Fibroblast of the aortic adventitia (primary cell): ENCODE measurements around the gene DECR2. TPM values are rescaled to one million over a fixed set of nuclear protein-coding genes. Genes with fewer than 3 reads are reported as not detected.
A peak's percentile ranks its signal among the peaks of the same experiment; 100 is the strongest.
"Not testable (repeated sequence)": the region's sequence is repeated elsewhere in the genome, so short reads cannot be mapped to it uniquely, and the experiment has no call there.

Experiments used
- DNase-seq: peaks from one replicate; pipeline ENCODE4 v3.0.0-alpha.2; 2010; ENCODE audit warnings: low read depth
- H3K4me3 ChIP-seq: 2 replicates; pipeline ENCODE4 v1.5.1; 2011; ENCODE audit warnings: low read depth, mild to moderate bottlenecking, control low read depth, low read length, moderate library complexity
- total RNA-seq: library from RNA; depleted of rRNA; stranded (reverse); fragments of >200 nt; gene quantifications from 2 replicates; pipeline ENCODE4 v1.2.3, GENCODE V29; 2012; ENCODE audit warnings: low replicate concordance
- TF ChIP-seq, protein P1 (sequence below): IDR thresholded peaks from 2 replicates; pipeline ENCODE4 v1.5.1; 2011; ENCODE audit warnings: mild to moderate bottlenecking, low read length, control low read depth, inconsistent platforms; ENCODE audit not compliant: insufficient read depth

The DECR2 gene
- total RNA-seq, 1 donor, result 8.1 TPM

DNA sequence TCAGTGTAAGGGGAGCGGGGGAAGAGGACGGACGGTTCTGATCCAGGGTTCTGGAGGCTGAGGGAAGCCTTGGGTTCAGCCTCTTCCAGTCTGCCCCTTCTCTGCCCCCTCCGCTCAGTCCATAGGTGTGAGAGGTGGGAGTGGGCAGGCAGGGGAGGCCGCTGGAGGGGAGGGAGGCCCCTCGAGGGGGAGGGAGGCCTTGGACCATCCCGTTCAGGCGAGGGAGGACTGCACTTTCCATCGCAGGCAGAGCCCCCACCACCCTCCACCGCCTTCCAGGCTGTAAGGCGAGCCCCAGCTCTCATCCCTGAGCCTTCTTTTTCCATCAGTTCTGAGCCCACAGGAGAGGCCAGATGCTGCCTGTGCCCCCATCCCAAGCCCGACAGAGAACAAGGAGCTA is 44.9 kb upstream of the DECR2 start:
- DNase-seq, result no peak
- TF ChIP-seq, protein P1, sequence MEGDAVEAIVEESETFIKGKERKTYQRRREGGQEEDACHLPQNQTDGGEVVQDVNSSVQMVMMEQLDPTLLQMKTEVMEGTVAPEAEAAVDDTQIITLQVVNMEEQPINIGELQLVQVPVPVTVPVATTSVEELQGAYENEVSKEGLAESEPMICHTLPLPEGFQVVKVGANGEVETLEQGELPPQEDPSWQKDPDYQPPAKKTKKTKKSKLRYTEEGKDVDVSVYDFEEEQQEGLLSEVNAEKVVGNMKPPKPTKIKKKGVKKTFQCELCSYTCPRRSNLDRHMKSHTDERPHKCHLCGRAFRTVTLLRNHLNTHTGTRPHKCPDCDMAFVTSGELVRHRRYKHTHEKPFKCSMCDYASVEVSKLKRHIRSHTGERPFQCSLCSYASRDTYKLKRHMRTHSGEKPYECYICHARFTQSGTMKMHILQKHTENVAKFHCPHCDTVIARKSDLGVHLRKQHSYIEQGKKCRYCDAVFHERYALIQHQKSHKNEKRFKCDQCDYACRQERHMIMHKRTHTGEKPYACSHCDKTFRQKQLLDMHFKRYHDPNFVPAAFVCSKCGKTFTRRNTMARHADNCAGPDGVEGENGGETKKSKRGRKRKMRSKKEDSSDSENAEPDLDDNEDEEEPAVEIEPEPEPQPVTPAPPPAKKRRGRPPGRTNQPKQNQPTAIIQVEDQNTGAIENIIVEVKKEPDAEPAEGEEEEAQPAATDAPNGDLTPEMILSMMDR, result no peak
- no peak overlapping the region for H3K4me3 ChIP-seq

DNA sequence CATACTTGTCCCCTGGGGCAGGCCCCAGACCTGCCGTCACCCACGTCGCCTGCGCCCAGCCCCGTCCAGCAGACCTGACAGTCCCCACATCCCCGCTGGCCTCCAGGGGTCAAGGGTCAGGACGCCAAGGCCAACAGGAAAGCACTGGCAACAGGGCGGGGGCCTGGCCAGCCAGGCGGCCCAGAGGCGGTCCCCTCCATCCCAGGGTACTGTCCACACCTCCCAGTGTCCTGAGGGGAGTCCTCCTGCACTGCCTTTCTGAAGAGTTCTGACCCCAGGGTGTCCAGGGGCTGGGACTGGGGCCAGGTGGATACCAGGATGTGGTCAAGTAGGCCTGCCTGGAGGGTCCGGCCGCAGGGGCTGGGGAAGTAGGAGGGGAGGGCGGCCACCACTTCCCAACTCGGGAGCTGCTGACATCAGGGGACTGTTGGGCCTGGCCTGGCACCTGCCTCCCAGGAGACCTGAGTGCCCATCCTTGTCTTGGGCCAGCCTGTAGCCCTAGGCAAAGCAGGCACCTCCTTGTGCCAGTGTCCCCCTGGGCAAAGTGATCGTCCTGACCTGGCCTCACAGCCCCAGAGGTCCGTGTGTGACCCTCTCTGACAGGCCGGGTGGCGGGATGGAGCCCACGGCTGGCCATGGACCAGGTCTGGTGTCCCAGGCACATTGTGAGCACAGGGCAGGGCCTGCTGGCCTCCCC is 42.5 kb upstream of the DECR2 start:
- H3K4me3 ChIP-seq, result no peak overlapping the region
- no peak for DNase-seq
- TF ChIP-seq, protein P1, result no peak

DNA sequence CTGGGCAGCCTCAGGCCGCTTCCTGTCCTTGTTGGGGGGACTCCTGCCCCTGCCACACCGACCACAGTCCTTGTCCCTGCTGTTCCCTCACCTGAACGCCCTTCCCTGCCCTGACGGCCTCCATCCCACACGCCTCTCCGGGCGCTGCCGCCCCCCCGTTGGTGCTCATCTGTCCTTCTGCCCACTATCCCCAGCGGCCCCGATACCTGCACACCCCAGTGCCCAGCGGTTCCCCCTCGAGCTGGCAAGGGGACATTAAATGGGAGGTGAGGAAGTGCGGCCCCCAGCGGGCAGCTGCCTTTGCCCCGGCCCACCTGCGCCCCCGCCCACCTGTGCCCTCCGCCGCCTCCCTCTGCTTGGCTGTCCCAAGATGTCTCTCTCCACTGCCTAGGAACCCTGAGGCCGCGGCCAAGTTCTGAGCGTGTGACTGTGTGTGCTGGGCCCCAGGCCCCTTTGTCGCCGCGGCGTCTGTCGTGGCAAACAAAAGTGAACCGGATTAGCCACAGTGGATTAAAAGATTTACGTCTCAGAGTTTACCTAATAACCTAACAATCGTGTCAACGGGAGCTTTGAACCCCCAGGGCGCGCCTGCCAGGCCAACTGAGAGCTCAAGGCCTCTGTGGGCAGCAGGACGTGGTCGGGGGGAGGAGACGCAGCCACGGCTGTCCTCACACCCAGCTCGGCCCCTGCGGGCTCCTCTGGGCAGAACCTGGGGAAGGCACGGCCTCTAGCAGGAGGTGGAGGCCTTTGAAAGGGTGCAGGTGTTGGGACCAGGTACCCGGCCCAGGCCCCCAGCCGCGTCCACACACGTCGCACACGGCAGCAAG is 41.6 kb upstream of the DECR2 start:
- TF ChIP-seq, protein P1, result no peak
- DNase-seq, result no peak
- H3K4me3 ChIP-seq, result no peak overlapping the region

DNA sequence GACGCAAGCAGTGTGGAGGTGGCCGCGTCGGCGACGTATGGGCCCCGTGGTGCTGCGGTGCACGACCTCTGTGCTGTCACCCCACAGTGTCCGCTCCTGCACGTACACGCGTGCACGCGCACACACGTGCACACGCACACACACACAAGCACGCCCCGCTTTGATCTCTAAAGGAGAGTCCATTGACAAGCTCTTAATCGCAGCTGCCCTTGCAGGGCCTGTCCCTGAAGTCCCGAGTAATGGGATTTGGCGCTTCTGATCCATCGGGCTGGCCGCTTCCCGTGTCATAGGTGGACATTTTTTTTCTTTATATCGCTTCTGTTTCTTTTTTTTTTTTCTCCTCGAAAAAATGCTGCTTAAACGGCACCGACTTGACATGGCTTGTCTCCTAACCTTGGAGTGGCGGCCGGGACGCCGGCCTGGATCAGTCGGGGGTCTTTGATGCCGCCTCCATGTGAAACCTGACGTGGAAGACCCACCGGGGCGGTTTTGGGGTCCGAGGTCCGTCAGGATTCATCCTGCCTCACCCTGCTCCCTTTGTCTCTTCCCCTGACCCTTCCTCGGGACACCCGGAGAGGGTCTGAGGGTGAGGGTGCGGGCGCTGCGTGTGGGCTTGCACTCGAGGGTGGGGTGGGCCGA is 40.9 kb upstream of the DECR2 start:
- no peak overlapping the region for H3K4me3 ChIP-seq
- DNase-seq, result no peak
- TF ChIP-seq, protein P1, result no peak

DNA sequence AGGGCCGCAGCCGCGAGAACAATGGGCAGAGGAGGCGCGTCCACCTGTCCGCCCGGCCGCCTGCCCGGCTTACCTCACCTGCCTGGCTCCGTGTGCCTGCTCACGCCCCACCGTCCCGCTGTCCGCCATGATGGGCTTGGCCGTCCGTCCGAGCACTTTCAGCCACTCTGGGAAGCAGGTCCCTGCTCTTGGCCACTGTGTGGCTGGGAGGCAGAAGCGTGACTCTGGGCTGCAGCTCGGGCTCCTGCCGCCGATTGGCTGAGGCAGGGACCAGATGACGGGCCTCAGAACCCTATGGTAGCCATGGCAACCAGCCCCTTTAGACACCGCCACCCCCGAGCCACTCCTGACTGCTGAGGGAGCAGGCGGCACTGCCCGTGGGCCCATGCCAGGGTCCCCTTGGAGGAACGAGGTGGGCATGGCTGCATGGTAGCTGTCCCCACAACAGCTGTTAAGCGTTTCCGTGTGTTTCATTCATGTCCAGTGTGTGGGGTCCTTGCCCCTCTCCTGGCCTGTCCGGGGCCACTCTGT is 40.3 kb upstream of the DECR2 start:
- no peak overlapping the region for H3K4me3 ChIP-seq
- DNase-seq, result no peak
- TF ChIP-seq, protein P1, result no peak

DNA sequence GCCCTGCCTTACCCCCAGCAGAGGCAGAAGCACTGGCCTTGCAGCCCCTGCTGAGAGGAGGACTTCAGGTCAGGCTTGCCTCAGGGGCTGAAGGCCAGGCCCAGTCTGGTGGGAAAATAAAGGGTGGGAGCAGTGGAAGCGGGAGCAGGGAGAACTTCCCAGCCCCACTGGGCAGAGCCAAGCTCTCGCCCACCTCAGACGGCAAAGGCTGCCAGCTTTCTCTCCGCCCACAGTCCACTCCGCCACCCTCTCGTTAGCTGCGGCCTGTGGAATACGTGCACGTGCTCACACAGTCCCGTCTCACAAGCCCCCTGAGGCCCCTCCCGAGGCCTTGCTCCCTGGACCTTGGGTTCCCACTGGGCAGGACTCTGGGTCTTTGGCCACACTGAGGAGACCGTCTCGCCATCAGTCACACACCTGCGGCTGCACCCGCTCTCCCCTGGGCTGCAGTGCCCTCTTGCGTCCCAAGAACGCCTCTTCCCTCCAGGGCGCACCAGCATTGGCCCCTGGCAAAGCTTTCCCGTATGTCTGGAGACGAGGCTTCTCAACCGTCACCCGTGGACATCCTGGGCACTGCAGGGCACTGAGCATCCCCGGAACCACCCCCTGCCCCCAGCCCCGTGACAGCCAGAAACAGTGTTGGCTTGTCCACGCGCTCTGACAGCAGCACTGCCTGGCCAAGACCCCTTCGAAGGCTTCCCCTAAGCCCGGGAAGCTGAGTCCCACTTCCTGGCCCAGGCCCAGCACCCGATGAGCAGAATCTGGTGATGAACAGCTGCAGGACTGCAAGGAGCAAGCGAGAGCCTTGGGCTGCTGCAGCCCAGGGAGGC is 39.6 kb upstream of the DECR2 start:
- peak; percentile 65 for DNase-seq
- no peak overlapping the region for H3K4me3 ChIP-seq
- TF ChIP-seq, protein P1, result peak; percentile 80

DNA sequence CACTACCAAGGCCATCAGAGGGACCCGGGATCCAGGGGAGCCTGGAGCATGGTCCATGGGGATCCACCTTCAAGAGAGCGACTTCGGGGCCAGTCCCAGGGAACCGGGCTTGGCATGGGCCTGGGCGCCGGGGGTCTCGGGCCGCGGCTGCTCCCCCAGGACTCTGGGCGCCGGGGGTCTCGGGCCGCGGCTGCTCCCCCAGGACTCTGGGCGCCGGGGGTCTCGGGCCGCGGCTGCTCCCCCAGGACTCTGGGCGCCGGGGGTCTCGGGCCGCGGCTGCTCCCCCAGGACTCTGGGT is 39.0 kb upstream of the DECR2 start:
- not testable (repeated sequence) for H3K4me3 ChIP-seq, DNase-seq
